Left cardiac atrium (tissue), 4 donors: ENCODE data around the gene GAS2L2. TPM values are rescaled to one million over a fixed set of nuclear protein-coding genes. Genes with fewer than 3 reads are reported as not detected.

Source experiments
- ATAC-seq, 2 donors: fragments of 200-7000 bp; cut with Tn5 transposase; one replicate each; pipeline ENCODE4 v1.9.1; 2020; ENCODE audit warnings: mild to moderate bottlenecking in 2 of 2, moderate library complexity in 2 of 2
- DNase-seq: peaks from one replicate; pipeline ENCODE4 v3.0.0-alpha.2; 2020
- intact Hi-C, 2 donors: fragments of 100-400 bp; cut with DNase I; formaldehyde crosslinking; loops; one replicate each; pipeline versions ENCODE4 v1.14.1 to v1.15.1; 2022 to 2023
- long read RNA-seq: library from polyadenylated mRNA; unstranded; transcript quantifications from one replicate; pipeline ENCODE4 v2.0.0, GENCODE V29; 2021
- total RNA-seq, 2 donors: library from RNA; stranded (reverse); fragmentation: NEBNext Ultra II Directional; extraction: Animal tissue kit (Norgen Biotek cat#: 25700); gene quantifications; one replicate each; pipeline ENCODE4 v1.2.1, GENCODE V29; 2021
- donor health status: DM: no; HTN: yes; CAD: no.
- donor health status: DM: no; HTN: yes; CAD: no; lungs with severe emphysema.
- donor health status: DM: yes; HTN: yes; CAD: no.
- donor health status: Dilated cardiomyopathy.

Gene GAS2L2
- total RNA-seq = 1 to 10 TPM in 1 of 2 donors, under 1 TPM in 1; 0.47 to 1.1 TPM
- long read RNA-seq = 0 reads

DNA sequence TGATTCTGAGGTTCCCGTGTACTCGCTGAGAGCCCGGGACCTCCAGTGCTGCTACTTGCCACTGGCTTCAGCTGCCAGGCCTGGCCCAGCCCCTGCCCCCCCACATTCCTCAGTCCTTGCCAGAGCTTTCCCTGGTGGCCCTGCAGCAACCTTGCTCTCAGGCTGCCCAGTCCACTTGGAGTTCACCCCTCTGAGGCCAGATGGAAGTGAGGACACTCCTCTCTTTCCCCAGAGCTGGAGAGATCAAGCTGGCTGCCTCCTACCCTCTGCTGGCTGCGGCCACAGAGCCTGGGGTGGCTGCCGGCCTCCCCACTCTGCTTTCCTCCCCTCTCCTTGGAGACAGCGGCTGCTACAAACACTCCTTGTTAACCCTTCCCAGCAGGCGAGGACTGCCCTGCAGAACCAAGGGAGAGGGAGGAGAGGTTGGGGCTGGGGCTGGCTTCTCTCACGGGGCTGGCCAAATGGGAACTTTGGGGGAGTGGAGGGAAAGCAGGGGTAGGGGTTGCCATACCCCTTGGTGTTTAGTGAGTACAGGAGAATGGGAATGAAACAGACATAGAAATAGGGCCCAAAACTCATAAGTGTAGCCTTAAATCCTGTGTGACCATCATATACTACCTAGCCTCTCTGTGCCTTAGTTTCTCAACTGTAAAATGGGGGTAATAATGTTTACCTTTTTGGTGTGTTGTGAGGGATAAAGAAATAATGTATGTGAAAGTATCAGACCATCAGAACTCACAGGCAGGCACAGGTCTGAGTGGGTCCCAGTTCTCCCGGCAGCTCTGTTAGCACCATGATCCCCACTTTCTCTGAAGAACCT, at the start of gene GAS2L2:
TSS of gene GAS2L2 (minus strand) at position 295 of the 820 bp plus-strand sequence. CDS start 389 bp downstream, outside the sequence.
- ATAC-seq (peak in 1 of 2 donors; percentile 68), DNase-seq (no peak)
- intact Hi-C loops = no loop called here

DNA sequence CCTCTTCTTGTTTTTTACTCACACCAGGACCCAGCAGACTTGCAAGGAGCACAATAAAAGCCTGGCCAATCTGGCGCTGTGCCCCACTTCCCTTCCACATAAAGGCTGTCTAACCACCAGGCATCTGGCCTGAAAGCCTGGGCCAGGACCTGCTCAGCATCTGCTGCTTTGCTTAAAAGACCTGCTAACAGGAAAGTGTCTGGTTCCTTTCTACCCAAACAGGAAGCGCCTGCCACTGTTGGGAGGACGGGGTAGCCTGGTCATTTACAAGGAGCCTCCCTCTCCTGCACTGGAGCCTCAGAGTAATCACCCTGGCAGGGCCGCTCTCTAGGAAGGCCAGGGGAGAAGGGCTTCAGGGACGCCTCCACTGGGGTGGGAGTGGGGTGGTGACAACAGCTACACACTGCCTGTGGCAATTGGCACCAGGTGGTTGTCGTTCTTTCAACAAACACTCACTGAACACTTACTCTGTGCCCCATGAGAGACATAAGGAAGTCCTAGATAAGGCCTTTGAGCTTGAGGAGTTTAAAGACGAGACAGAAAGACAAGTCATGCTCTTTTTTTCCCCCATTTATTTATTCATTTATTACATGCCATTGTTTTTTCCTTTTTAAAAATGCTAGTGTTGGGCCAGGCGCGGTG, 48.7 kb upstream of the GAS2L2 start:
- intact Hi-C loops = no loop called here
- peak; percentile 89 for DNase-seq

GRCh38 chr17:35799942-35800341, 46.9 kb upstream of the GAS2L2 start:
- peak; percentile 79 for ATAC-seq
- peak; percentile 80 for DNase-seq
- intact Hi-C loops = no loop called here

More for the DNA sequence above, 48.7 kb upstream of the GAS2L2 start:
- ATAC-seq = peak; percentile 40 to 51

DNA sequence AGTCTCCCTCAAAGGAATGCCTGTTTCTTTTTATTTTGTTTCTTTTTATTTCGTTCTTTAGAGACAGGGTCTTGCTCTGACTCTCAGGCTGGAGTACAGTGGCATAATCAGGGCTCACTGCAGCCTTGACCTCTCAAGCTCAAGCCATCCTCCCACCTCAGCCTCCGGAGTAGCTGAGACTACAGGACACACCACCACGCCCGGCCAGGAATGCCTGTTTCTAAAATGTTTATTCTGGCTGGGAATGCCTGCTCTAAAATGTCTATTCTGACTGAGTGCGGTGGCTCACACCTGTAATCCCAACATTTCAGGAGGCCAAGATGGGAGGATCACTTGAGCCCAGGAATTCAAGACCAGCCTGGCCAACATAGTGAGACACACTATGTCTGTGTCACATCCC, 44.9 kb upstream of the GAS2L2 start:
- intact Hi-C loops = no loop called here
- ATAC-seq = no peak
- DNase-seq = no peak

GRCh38 chr17:35797370-35797769, 44.3 kb upstream of the GAS2L2 start:
- intact Hi-C loops = no loop called here

DNA sequence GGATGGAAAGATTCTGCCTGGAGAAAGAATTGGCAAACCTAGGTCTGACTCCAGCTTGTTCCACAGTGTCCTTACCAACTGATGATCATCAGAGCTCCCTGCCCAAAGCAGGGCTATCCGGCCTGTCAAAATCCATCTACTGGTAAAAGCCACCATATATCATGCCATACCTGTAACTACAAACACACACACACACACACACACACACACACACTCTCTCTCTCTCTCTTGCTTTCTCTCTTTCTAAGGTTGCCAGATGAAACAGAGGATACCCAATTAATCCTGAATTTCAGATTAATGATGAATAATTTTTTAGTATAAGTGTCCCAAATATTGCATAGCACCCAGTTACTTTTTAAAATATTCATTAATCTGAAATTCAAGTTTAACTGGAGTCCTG, 43.9 kb upstream of the GAS2L2 start:
- no peak for DNase-seq
- no peak for ATAC-seq
- intact Hi-C loops = no loop called here

More at GRCh38 chr17:35797370-35797769, 44.3 kb upstream of the GAS2L2 start:
- ATAC-seq (no peak), DNase-seq (no peak)

- no peak for ATAC-seq
Measured at GRCh38 chr17:35795871-35796265, 42.8 kb upstream of the GAS2L2 start.

GRCh38 chr17:35795007-35795870, 42.2 kb upstream of the GAS2L2 start, which contains the start of gene MMP28:
Gene MMP28, minus strand, starts transcription at chr17:35795641. Its CDS starts 264 bp downstream, at chr17:35795377.
- peak; percentile 65 to 80 for ATAC-seq
- intact Hi-C loops = no loop called here
- peak; percentile 73 for DNase-seq

More at GRCh38 chr17:35795871-35796265, 42.8 kb upstream of the GAS2L2 start:
- no peak for DNase-seq
- intact Hi-C loops = no loop called here

- intact Hi-C loops = no loop called here
- DNase-seq = no peak
- ATAC-seq = peak in 1 of 2 donors; percentile 22
Measured at GRCh38 chr17:35793257-35793656, 40.2 kb upstream of the GAS2L2 start.

DNA sequence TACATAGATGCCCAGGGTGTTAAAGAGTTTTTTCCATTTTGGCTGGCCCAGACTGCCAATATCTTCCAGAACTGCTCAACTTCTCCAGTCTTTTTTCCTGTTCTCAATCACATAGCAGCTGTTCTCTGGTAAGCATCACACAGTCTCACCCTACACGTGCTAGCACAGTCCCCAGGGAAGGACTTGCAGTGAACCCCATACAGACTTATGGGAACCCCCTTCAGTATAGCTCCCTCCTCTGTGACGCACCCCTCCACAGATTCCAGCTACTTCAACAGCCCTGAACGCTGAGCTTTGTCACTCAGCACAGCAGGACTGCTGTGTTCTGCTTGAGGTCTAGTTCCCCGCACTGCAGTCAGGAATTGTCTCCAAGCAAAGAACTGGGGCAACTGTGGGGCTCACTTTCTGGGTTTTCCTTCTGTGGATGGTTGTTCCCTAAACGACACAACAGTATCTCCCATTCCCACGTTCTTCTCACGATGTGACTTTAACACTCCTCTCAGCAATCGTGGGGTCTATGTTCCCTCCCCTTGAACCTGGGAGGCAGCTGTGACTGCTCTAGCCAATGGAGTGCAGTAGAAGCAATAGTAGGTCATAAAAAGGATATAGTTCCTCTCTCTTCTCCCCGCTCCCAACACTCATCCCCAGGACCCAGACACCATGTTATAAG, 38.8 kb upstream of the GAS2L2 start:
- ATAC-seq (no peak), DNase-seq (no peak)
- intact Hi-C loops = no loop called here

DNA sequence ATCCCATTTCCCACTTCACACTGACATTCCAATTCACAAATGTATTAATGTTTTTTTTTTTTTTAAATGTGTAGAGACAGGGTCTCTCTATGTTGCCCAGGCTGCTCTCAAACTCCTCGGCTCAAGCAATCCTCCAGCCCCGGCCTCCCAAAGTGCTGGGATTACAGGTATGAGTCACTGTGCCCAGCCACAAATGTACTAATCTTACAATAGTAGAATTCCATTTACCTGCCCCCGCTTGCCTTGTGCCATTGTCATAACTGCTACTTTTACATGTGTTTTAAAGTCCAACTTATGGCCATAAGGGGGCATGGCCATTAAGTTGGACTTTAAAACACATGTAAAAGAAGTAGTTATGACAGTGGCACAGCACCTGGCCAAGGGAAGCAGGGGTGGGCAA, 37.8 kb upstream of the GAS2L2 start:
- intact Hi-C loops = no loop called here
- no peak for DNase-seq

GRCh38 chr17:35788477-35789368, 35.7 kb upstream of the GAS2L2 start:
- ATAC-seq = peak; percentile 84 to 87
- DNase-seq = no peak
- intact Hi-C loops = no loop called here

More for the DNA sequence above, 37.8 kb upstream of the GAS2L2 start:
- ATAC-seq = no peak

GRCh38 chr17:35786941-35787432, 33.9 kb upstream of the GAS2L2 start:
- no peak for DNase-seq
- intact Hi-C loops = no loop called here
- no peak for ATAC-seq

DNA sequence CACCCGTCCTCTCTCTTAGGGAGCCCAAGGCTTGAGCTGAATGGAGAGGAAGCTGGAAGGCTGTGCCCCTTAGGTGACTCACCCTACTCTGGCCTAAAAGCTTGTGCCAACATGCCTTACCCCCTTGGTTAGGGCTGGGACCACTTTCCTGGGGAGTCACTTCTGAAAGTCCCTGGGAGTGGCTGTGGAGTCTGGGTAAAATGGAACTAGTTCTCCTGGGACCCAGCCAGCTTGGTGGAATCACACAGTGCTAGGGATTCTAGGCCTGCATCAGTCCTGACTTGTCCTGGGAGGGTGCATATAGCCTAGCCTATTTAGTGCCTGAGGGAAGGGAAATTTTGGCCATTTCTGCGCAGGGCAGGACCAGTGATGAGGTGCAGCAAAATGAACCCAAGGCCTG, 31.9 kb upstream of the GAS2L2 start:
- DNase-seq = no peak
- intact Hi-C loops = no loop called here
- ATAC-seq = no peak

DNA sequence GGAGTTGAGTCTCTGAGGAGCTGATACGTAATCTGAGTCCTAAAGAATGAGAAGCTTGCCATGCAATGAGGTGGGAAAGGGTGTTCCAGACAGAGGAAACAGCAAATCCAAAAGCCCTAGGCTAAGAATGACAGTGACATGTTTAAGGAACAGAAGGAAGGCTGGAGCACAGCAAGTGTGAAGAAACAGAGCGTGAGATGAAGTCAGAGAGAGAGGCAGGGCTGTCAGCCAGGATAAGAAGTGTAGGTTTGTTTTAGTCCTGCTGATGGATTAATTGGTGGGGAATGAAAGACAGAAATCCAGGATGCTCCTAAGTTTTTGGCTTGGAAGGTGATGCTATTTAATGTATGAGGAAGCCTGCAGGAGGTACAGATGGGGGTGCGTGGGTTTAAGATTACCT, 27.9 kb upstream of the GAS2L2 start:
- intact Hi-C loops = no loop called here
- DNase-seq (no peak), ATAC-seq (no peak)

GRCh38 chr17:35778641-35779196, 25.7 kb upstream of the GAS2L2 start:
- ATAC-seq (no peak), DNase-seq (no peak)
- intact Hi-C loops = no loop called here

DNA sequence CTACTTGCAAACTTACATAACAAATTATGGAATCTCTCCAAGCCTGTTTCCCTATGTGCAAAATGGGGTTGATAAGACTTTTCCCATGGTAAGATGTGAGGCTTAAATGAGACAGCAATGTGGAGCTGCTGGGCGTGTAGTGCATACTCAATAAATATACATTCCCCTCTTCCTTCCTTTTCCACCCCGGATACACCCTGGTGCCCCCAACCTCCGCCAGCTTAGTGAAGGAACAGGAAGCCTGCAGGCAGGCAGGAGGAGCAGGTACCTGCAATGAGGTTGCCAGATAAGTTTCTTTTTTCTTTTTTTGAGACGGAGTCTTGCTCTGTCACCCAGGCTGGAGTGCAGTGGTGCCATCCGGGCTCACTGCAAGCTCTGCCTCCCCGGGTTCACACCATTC, 22.5 kb upstream of the GAS2L2 start:
- intact Hi-C loops = no loop called here
- DNase-seq (no peak), ATAC-seq (no peak)
